GM23338 (cell line): ENCODE measurements around the gene GSS. TPM values are rescaled to one million over a fixed set of nuclear protein-coding genes. Genes with fewer than 3 reads are reported as not detected.

Source experiments
- ATAC-seq: fragments of 200-7000 bp; cut with Tn5 transposase; 3 replicates; pipeline ENCODE4 v1.9.1; 2020
- DNase-seq: peaks from one replicate; pipeline ENCODE4 v3.0.0-alpha.2; 2015; ENCODE audit warnings: low spot score
- H2AFZ ChIP-seq: fragments of 200-600 bp; sonication (generic); 2 replicates; pipeline ENCODE4 v1.8.0; 2016; ENCODE audit warnings: antibody characterized with exemption, mild to moderate bottlenecking, moderate library complexity
- H3F3A ChIP-seq: fragments of 200-600 bp; sonication (generic); replicated peaks from 2 replicates; pipeline ENCODE4 v1.8.0; 2017; ENCODE audit warnings: antibody characterized with exemption, mixed run types, low read depth
- H3K27ac ChIP-seq: fragments of 200-600 bp; sonication (generic); 2 replicates; pipeline ENCODE4 v1.6.1; 2016; ENCODE audit warnings: low read depth
- H3K27me3 ChIP-seq: fragments of 200-600 bp; sonication (generic); 2 replicates; pipeline ENCODE4 v1.8.0; 2016; ENCODE audit warnings: mild to moderate bottlenecking, mixed run types, moderate library complexity; ENCODE audit not compliant: insufficient read depth
- H3K36me3 ChIP-seq: fragments of 200-600 bp; sonication (generic); 2 replicates; pipeline ENCODE4 v1.8.0; 2016; ENCODE audit warnings: mild to moderate bottlenecking; ENCODE audit not compliant: insufficient read depth
- H3K4me1 ChIP-seq: fragments of 200-600 bp; sonication (generic); 2 replicates; pipeline ENCODE4 v1.8.0; 2016; ENCODE audit warnings: mild to moderate bottlenecking, moderate library complexity; ENCODE audit not compliant: insufficient read depth
- H3K4me2 ChIP-seq: fragments of 200-600 bp; sonication (generic); 2 replicates; pipeline ENCODE4 v1.7.1; 2017; ENCODE audit warnings: mixed run types
- H3K4me3 ChIP-seq: fragments of 200-600 bp; sonication (generic); 2 replicates; pipeline ENCODE4 v1.6.1; 2016; ENCODE audit warnings: mixed run types
- H3K79me2 ChIP-seq: fragments of 200-600 bp; sonication (generic); replicated peaks from 2 replicates; pipeline ENCODE4 v1.8.0; 2017; ENCODE audit warnings: mild to moderate bottlenecking; ENCODE audit not compliant: insufficient read depth
- H3K9me2 ChIP-seq: fragments of 200-600 bp; sonication (generic); 2 replicates; pipeline ENCODE4 v1.8.0; 2017; ENCODE audit not compliant: insufficient read depth
- H4K20me1 ChIP-seq: fragments of 200-600 bp; sonication (generic); replicated peaks from 2 replicates; pipeline ENCODE4 v1.8.0; 2017; ENCODE audit warnings: mild to moderate bottlenecking; ENCODE audit not compliant: insufficient read depth
- H3K27ac Mint-ChIP-seq: 2 replicates; pipeline ENCODE4 v1.8.0; 2020; ENCODE audit warnings: inconsistent platforms, mild to moderate bottlenecking, moderate library complexity, mixed read lengths
- H3K27me3 Mint-ChIP-seq: 3 replicates; pipeline ENCODE4 v1.8.0; 2022; ENCODE audit warnings: low read depth, mild to moderate bottlenecking, moderate library complexity, mixed read lengths, inconsistent platforms; ENCODE audit not compliant: insufficient read depth, poor library complexity
- H3K36me3 Mint-ChIP-seq: 3 replicates; pipeline ENCODE4 v1.8.0; 2021; ENCODE audit warnings: low read depth, mild to moderate bottlenecking, inconsistent platforms, moderate library complexity, mixed read lengths
- H3K4me1 Mint-ChIP-seq: 3 replicates; pipeline ENCODE4 v1.8.0; 2020; ENCODE audit warnings: mild to moderate bottlenecking, inconsistent platforms, mixed read lengths
- H3K4me3 Mint-ChIP-seq: 3 replicates; pipeline ENCODE4 v1.8.0; 2021; ENCODE audit warnings: moderate library complexity, mild to moderate bottlenecking, inconsistent platforms, mixed read lengths
- H3K9me3 Mint-ChIP-seq: 3 replicates; pipeline ENCODE4 v1.8.0; 2020; ENCODE audit warnings: moderate library complexity, mild to moderate bottlenecking, inconsistent platforms, mixed read lengths
- CREB1 ChIP-seq: fragments of 250-450 bp; sonication (Bioruptor Pico); IDR thresholded peaks from 2 replicates; pipeline ENCODE4 v1.5.0; 2020; ENCODE audit warnings: low read depth, mild to moderate bottlenecking, moderate library complexity
- EZH2phosphoT487 ChIP-seq: fragments of 200-600 bp; sonication (generic); IDR thresholded peaks from one replicate; pipeline ENCODE4 v1.8.1; 2018; ENCODE audit warnings: antibody characterized with exemption; ENCODE audit not compliant: unreplicated experiment
- JUNB ChIP-seq: IDR thresholded peaks from one replicate; pipeline ENCODE4 v1.6.1; 2016; ENCODE audit warnings: antibody characterized with exemption; ENCODE audit not compliant: unreplicated experiment
- NANOG ChIP-seq: IDR thresholded peaks from 2 replicates; pipeline ENCODE4 v1.6.1; 2016; ENCODE audit warnings: antibody characterized with exemption, borderline replicate concordance
- POLR2AphosphoS5 ChIP-seq: IDR thresholded peaks from 2 replicates; pipeline ENCODE4 v1.6.1; 2016; ENCODE audit warnings: antibody characterized with exemption, low read depth
- STAT1 ChIP-seq: IDR thresholded peaks from one replicate; pipeline ENCODE4 v1.6.1; 2016; ENCODE audit warnings: antibody characterized with exemption; ENCODE audit not compliant: unreplicated experiment
- ZNF114 ChIP-seq: fragments of 250-450 bp; sonication (Bioruptor Pico); IDR thresholded peaks from 2 replicates; pipeline ENCODE4 v1.5.0; 2020; ENCODE audit warnings: mild to moderate bottlenecking, moderate library complexity
- ZNF331 ChIP-seq: fragments of 250-450 bp; sonication (Bioruptor Pico); IDR thresholded peaks from 2 replicates; pipeline ENCODE4 v1.5.0; 2020; ENCODE audit warnings: low read depth, mild to moderate bottlenecking, moderate library complexity
- polyA plus RNA-seq: library from polyadenylated mRNA; unstranded; fragments of >200 nt; fragmentation: Nextera tagmentation; extraction: Ambion mirVana; gene quantifications from 2 replicates; pipeline ENCODE4 v1.2.1, GENCODE V29; 2016
- total RNA-seq: library from RNA; depleted of rRNA; stranded (reverse); fragments of >200 nt; shearing (Covaris generic); gene quantifications from 2 replicates; pipeline ENCODE4 v1.2.3, GENCODE V29; 2014
- TF ChIP-seq, protein P1 (sequence below): IDR thresholded peaks from 2 replicates; pipeline ENCODE4 v1.6.1; 2016; ENCODE audit warnings: antibody characterized with exemption
- TF ChIP-seq, protein P2 (sequence below): IDR thresholded peaks from one replicate; pipeline ENCODE4 v1.6.1; 2018; ENCODE audit warnings: antibody characterized with exemption; ENCODE audit not compliant: unreplicated experiment
- TF ChIP-seq, protein P3 (sequence below), 2 experiments: fragments of 200-600 bp in 1 of 2; sonication (generic) in 1 of 2; conservative IDR thresholded peaks; 2 replicates each; pipeline versions ENCODE4 v1.5.1 to v1.6.1; 2016 to 2017; ENCODE audit warnings: antibody characterized with exemption in 2 of 2, low read depth in 2 of 2, mild to moderate bottlenecking in 2 of 2, moderate library complexity in 1 of 2

GSS gene
- total and polyA plus RNA-seq, 2 experiments from 2014 or later, result 34.0 to 63.3 TPM

DNA sequence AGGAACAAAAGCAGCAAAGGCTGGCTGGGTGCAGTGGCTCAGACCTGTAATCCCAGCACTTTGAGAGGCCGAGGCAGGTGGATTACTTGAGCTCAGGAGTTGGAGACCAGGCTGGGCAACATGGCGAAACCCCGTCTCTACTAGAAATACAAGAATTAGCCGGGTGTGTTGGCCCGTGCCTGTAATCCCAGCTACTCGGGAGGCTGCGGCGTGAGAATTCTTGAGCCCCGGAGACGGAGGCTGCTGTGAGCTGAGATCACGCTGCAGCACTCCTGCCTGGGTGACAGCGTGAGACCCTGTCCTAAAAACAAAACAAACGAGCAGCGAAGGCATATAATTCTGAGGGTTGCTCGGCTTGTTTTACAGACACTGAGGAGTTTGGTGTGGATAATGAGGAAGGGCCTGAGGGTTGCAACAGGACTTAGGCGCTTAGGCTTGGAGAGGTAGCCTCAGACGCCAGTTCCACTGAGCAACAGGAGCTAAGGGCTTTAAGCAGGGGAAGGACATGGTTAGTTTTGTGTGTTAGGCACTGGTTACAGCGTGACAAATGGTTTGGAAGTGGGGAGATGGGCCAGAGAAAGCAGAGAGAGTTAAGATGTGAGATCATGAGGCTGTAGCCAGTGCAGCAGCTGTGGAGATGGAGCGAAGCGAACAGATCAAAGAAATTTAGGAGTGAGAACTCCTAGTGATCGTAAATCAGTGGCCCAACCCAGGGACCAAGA is 1.3 kb upstream of the GSS start:
- no peaks in the 10 kb centered on the region for H4K20me1 ChIP-seq
- Mint-ChIP-seq H3K36me3 (no peaks in the 10 kb centered on the region), H3K4me3 (peak overlapping the region; percentile 95; the same call in 2 of the 3 replicates), H3K9me3 (peaks cover 4% of the 10 kb centered on the region; the same call in 2 of the 3 replicates), H3K4me1 (peaks cover 36% of the 10 kb centered on the region), H3K27me3 (peaks cover 9% of the 10 kb centered on the region), H3K27ac (peak overlapping the region; percentile 94)
- H2AFZ ChIP-seq, result peak overlapping the region; percentile 76
- peaks cover 31% of the 10 kb centered on the region for H3K4me1 ChIP-seq
- peak overlapping the region; percentile 92; the same call in 1 of the 2 replicates for H3K27ac ChIP-seq
- H3K9me2 ChIP-seq, result no peaks in the 10 kb centered on the region
- H3K27me3 ChIP-seq, result no peaks in the 10 kb centered on the region
- peak overlapping the region; percentile 73; the same call in 1 of the 2 replicates for H3K4me2 ChIP-seq
- TF ChIP-seq STAT1 (no peak), ZNF331 (CRISPR knock-in tag) (no peak)
- H3K79me2 ChIP-seq, result no peaks in the 10 kb centered on the region
- no peaks in the 10 kb centered on the region for H3K36me3 ChIP-seq
- ATAC-seq, result no peak
- H3K4me3 ChIP-seq, result no peak overlapping the region
- H3F3A ChIP-seq, result peaks cover 13% of the 10 kb centered on the region; the same call in 1 of the 2 replicates
- no peak for DNase-seq

DNA sequence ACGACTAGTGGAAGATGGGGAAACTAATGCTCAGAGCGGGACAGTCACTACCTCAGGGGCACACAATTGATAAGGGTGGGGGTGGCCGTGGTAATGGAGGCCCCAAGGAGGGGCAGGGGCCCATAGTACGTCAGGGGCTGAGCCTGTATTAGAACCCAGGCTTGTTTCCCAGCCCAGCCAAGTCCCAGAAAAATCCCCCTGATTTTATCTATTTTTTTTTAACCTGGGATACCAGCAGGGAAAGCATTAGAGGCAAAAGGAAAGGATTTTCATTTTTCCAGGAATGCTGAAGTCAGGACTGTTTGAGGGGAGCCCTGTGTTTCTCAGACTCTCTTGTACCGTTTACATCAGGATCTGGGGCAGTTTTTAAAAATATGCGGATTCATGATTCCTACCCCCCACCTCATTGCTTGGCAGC is 444 bp upstream of the GSS start:
- ATAC-seq (no peak), DNase-seq (no peak)
- peak overlapping the region; percentile 73 for H3K4me2 ChIP-seq
- peak overlapping the region; percentile 95 for H3K4me3 Mint-ChIP-seq
- H3K27ac ChIP-seq, result peak overlapping the region; percentile 92
- no peaks in the 10 kb centered on the region for H3K36me3 Mint-ChIP-seq
- H4K20me1 ChIP-seq, result no peaks in the 10 kb centered on the region
- H2AFZ ChIP-seq, result peak overlapping the region; percentile 76; the same call in 1 of the 2 replicates
- H3K27me3 ChIP-seq, result no peaks in the 10 kb centered on the region
- peaks cover 41% of the 10 kb centered on the region for H3K4me1 Mint-ChIP-seq
- peaks cover 13% of the 10 kb centered on the region; the same call in 1 of the 2 replicates for H3F3A ChIP-seq
- H3K79me2 ChIP-seq, result no peaks in the 10 kb centered on the region
- H3K9me3 Mint-ChIP-seq, result peaks cover 4% of the 10 kb centered on the region; the same call in 2 of the 3 replicates
- no peaks in the 10 kb centered on the region; the same call in 1 of the 2 replicates for H3K36me3 ChIP-seq
- H3K27me3 Mint-ChIP-seq, result peaks cover 12% of the 10 kb centered on the region
- no peaks in the 10 kb centered on the region for H3K9me2 ChIP-seq
- H3K4me1 ChIP-seq, result peaks cover 32% of the 10 kb centered on the region
- peak overlapping the region; percentile 94 for H3K27ac Mint-ChIP-seq
- TF ChIP-seq CREB1 (CRISPR knock-in tag) (no peak; the same call in 1 of the 2 replicates), NANOG (no peak), ZNF114 (CRISPR knock-in tag) (no peak), EZH2phosphoT487 (no peak), JUNB (no peak), POLR2AphosphoS5 (no peak), ZNF331 (CRISPR knock-in tag) (no peak), STAT1 (no peak)
- TF ChIP-seq, protein P1, sequence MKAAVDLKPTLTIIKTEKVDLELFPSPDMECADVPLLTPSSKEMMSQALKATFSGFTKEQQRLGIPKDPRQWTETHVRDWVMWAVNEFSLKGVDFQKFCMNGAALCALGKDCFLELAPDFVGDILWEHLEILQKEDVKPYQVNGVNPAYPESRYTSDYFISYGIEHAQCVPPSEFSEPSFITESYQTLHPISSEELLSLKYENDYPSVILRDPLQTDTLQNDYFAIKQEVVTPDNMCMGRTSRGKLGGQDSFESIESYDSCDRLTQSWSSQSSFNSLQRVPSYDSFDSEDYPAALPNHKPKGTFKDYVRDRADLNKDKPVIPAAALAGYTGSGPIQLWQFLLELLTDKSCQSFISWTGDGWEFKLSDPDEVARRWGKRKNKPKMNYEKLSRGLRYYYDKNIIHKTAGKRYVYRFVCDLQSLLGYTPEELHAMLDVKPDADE, result no peak
- TF ChIP-seq, protein P2, sequence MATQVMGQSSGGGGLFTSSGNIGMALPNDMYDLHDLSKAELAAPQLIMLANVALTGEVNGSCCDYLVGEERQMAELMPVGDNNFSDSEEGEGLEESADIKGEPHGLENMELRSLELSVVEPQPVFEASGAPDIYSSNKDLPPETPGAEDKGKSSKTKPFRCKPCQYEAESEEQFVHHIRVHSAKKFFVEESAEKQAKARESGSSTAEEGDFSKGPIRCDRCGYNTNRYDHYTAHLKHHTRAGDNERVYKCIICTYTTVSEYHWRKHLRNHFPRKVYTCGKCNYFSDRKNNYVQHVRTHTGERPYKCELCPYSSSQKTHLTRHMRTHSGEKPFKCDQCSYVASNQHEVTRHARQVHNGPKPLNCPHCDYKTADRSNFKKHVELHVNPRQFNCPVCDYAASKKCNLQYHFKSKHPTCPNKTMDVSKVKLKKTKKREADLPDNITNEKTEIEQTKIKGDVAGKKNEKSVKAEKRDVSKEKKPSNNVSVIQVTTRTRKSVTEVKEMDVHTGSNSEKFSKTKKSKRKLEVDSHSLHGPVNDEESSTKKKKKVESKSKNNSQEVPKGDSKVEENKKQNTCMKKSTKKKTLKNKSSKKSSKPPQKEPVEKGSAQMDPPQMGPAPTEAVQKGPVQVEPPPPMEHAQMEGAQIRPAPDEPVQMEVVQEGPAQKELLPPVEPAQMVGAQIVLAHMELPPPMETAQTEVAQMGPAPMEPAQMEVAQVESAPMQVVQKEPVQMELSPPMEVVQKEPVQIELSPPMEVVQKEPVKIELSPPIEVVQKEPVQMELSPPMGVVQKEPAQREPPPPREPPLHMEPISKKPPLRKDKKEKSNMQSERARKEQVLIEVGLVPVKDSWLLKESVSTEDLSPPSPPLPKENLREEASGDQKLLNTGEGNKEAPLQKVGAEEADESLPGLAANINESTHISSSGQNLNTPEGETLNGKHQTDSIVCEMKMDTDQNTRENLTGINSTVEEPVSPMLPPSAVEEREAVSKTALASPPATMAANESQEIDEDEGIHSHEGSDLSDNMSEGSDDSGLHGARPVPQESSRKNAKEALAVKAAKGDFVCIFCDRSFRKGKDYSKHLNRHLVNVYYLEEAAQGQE, result no peak
- TF ChIP-seq, protein P3, sequence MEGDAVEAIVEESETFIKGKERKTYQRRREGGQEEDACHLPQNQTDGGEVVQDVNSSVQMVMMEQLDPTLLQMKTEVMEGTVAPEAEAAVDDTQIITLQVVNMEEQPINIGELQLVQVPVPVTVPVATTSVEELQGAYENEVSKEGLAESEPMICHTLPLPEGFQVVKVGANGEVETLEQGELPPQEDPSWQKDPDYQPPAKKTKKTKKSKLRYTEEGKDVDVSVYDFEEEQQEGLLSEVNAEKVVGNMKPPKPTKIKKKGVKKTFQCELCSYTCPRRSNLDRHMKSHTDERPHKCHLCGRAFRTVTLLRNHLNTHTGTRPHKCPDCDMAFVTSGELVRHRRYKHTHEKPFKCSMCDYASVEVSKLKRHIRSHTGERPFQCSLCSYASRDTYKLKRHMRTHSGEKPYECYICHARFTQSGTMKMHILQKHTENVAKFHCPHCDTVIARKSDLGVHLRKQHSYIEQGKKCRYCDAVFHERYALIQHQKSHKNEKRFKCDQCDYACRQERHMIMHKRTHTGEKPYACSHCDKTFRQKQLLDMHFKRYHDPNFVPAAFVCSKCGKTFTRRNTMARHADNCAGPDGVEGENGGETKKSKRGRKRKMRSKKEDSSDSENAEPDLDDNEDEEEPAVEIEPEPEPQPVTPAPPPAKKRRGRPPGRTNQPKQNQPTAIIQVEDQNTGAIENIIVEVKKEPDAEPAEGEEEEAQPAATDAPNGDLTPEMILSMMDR (conservative IDR thresholded peaks at IDR 0.05; ENCODE audit: low read depth in 2 of 2), result no peak
- peak overlapping the region; percentile 80 for H3K4me3 ChIP-seq
